Vagina (tissue), 2 donors: Measurements from ENCODE around the gene NXPH3.

Experiments used
- POLR2A ChIP-seq, 2 donors: fragments of 450-650 bp; IDR thresholded peaks; one replicate each; pipeline ENCODE4 v1.6.1; 2017; ENCODE audit warnings: antibody characterized with exemption in 2 of 2, mild to moderate bottlenecking in 2 of 2, moderate library complexity in 2 of 2
- POLR2AphosphoS5 ChIP-seq, 2 donors: sonication (generic); formaldehyde crosslinking; IDR thresholded peaks; one replicate each; pipeline ENCODE4 v1.9.0; 2017; ENCODE audit warnings: antibody characterized with exemption in 2 of 2, mild to moderate bottlenecking in 2 of 2, low read depth in 1 of 2; ENCODE audit not compliant: insufficient read depth in 1 of 2
- TF ChIP-seq, protein P1 (sequence below), 3 experiments: fragments of 450-650 bp in 2 of 3; fragments of 200-600 bp in 1 of 3; sonication (generic) in 1 of 3; IDR thresholded peaks; one replicate each; pipeline ENCODE4 v1.5.1; 2017 to 2019; ENCODE audit warnings: antibody characterized with exemption in 3 of 3, mild to moderate bottlenecking in 2 of 3, moderate library complexity in 2 of 3

DNA sequence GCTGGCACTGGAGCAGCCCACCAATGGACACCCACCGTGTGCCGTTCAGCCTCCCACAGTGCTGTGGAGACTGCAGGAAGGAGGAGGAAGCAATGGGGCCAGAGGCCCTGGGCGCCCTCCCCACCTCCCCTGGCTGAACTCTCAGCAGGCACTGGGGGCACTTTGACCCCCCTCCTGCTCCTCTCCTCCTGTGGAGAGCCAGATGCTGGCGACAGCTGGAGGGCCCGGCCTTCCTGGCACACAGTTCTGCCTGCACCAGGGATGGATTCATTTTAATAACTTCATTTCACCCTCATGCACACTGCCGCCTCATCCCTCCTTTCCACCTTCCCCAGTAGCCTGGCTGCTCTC is 6.0 kb downstream of the NXPH3 start:
- TF ChIP-seq POLR2AphosphoS5 (IDR thresholded peaks at IDR 0.05; ENCODE audit: insufficient read depth in 1 of 2, low read depth in 1 of 2) (no peak), POLR2A (IDR thresholded peaks at IDR 0.05) (no peak)
- TF ChIP-seq, protein P1, sequence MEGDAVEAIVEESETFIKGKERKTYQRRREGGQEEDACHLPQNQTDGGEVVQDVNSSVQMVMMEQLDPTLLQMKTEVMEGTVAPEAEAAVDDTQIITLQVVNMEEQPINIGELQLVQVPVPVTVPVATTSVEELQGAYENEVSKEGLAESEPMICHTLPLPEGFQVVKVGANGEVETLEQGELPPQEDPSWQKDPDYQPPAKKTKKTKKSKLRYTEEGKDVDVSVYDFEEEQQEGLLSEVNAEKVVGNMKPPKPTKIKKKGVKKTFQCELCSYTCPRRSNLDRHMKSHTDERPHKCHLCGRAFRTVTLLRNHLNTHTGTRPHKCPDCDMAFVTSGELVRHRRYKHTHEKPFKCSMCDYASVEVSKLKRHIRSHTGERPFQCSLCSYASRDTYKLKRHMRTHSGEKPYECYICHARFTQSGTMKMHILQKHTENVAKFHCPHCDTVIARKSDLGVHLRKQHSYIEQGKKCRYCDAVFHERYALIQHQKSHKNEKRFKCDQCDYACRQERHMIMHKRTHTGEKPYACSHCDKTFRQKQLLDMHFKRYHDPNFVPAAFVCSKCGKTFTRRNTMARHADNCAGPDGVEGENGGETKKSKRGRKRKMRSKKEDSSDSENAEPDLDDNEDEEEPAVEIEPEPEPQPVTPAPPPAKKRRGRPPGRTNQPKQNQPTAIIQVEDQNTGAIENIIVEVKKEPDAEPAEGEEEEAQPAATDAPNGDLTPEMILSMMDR (IDR thresholded peaks at IDR 0.05): no peak
